CD4-positive, alpha-beta T cell treated with Interleukin-6 at 100 ng/mL for 8 hours (primary cell): ENCODE results near the gene NFKBIB.
A peak's percentile ranks its signal among the peaks of the same experiment; 100 is the strongest.
"Not testable (repeated sequence)": the region's sequence is repeated elsewhere in the genome, so short reads cannot be mapped to it uniquely, and the experiment has no call there.

ENCODE experiments used
- DNase-seq: peaks from one replicate; pipeline ENCODE4 v3.0.0-alpha.2; 2020; ENCODE audit warnings: mixed read lengths, low spot score

The NFKBIB gene

GRCh38 chr19:38928391-38929001 is 28.7 kb downstream of the NFKBIB start:
- DNase-seq = no peak

DNA sequence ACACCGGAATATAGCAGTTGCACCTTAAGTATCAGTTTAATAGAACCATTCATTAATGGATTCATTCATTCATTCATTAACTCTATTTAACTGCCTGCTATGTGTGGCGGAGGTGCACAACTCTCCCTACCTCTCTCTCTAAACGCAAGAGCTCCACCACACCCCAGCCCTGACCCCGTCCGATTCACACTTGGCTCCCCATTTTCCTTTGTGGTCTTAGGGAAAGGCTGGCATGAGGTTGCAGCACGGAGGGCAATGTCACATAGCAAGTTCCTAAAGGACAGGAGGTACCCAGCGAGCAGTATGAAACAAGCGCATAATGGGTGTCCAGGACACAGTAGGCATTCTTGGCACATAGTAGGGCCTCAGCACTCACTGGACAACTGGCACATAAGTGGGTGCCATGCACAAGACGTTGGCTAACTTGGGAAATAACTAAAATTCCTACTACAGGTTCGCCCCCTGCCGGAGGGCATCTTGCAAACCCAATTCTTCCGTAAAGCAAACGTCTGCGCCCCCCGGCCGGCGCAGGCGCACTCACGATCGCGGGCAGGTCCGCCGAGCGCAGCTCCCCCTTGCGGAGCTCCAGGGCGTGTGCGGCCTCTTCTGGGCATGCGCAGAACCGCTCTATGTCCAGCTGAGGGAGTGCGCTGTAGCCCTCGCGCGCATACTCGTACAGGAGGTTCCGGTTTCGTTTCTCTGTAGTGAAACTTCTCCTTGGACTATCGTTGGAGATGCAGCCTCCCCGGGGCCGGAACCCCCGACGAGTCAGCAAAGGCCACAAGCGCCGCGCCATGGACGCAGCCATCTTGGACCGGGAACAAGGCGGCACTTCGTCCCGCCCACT is 30.4 kb downstream of the NFKBIB start, which contains the start of gene SARS2:
Gene SARS2 (minus strand): TSS at position 835 of the 847 bp plus-strand sequence. CDS start 27 bp downstream, at position 808.
- peak; percentile 94 for DNase-seq

GRCh38 chr19:38930776-38931520 is 31.2 kb downstream of the NFKBIB start, which contains the start of gene MRPS12:
Gene MRPS12 (plus strand): TSS chr19:38930944. CDS start chr19:38931295, 351 bp downstream.
- DNase-seq = peak; percentile 99

- DNase-seq = no peak
Measured at GRCh38 chr19:38931521-38931793, 31.7 kb downstream of the NFKBIB start.

GRCh38 chr19:38932425-38933179 is 32.8 kb downstream of the NFKBIB start:
- peak; percentile 37 for DNase-seq

- DNase-seq = no peak
Measured at GRCh38 chr19:38933544-38933943, 33.8 kb downstream of the NFKBIB start.

GRCh38 chr19:38939957-38940356 is 40.2 kb downstream of the NFKBIB start:
- no peak for DNase-seq

GRCh38 chr19:38941466-38941865 is 41.7 kb downstream of the NFKBIB start:
- DNase-seq = not testable (repeated sequence)

- no peak for DNase-seq
Measured at GRCh38 chr19:38941979-38942378, 42.2 kb downstream of the NFKBIB start.

- no peak for DNase-seq
Measured at GRCh38 chr19:38942471-38943181, 42.9 kb downstream of the NFKBIB start.

- DNase-seq = no peak
Measured at GRCh38 chr19:38944981-38945506, 45.3 kb downstream of the NFKBIB start.

DNA sequence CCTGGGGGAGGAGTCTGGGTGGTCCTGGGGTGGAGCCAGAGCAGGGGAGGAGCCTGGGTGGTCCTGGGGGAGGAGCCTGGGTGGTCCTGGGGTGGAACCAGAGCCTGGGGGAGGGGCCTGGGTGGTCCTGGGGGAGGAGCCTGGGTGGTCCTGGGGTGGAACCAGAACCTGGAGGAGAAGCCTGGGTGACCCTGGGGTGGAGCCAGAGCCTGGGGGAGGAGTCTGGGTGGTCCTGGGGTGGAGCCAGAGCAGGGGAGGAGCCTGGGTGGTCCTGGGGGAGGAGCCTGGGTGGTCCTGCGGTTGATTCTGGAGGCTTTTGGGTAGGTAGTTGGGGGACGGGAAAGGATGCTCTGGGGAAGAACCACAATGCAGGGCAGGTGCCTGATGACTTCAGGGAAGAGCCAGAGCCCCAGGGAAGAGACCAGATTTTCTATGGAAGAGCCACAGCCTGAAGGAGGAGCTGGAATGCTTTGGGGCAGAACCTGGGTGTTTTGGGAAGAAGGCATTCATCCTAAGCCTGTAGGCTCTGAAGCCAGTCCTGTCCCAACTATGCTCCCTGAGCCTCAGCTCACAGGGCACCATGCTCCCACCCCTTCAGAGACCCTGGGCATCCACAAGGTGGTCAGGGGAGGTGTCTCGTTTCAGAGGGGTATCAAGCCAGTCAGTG is 45.9 kb downstream of the NFKBIB start:
- no peak for DNase-seq

DNA sequence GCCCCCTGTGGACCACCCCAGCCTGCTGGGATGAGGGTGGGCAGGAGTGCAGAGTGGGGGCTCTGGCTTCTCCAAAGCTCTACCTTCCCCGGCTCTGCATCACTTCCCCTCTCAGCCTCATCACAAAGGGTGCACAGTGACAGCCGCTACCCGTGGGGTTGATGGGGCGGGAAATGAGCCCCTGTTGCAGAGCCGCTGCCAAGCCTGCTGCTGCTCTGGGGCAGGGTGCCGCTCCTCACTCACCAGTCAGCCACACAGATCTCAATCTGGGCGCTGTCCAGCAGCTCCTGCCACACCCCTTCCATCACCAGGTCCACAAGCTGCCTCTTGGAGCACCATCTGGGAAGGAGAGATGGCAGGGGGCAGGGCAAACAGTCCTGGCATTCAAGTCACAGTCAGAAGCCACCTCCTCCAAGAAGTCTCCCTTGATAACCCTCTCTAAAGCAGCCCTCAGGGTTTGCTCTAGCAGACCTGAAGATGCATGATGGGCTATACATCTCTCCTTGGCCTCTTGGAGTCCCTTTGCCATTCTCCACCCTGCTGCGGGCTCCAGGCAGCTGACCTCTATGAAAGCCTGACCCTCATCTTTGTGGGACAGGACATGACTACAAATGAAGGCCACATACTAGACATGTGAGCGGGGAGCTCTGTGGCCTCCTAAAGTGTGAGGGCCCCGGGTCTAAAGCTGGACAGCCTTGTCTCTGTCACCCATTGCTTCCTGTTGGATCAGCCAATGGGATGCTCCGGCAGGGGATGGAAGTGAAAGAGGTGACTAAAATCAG is 46.7 kb downstream of the NFKBIB start:
- no peak for DNase-seq

DNA sequence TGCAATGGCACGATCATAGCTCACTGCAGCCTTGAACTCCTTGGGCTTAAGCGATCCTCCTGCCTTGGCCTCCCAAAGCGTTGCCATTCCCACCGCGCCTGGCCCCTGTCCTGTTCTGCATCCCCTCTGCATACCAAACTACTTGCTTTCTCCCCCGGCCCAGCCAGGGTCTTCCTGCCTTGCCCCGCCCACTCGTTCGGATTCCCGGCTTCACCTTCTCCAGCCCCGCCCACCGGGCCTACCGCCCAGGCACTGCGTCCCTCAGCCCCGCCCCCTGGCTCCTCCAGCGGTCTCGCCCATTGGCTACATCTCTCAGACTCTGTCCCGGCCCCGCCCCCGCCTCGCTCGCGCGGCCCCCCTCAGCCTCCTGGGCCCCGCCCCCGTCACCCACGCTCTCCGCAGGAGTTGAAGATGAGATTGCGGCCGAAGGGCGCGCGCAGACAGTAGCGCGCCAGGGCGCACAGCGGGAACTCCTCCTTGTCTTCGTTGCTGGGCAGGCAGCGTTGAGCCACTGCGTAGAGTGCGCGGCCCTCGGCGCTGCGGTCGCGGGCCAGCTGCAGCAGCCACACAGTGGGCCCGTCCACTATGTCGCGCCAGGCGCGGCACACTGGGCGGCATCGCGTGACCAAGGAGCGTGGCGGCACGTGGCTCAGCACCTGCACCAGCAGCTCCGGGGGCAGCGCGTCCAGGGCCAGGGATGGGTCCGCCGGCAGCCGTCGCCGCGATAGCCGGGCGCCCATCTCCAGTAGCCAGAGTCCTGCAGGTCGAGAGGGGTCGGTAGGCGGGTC is 50.0 kb downstream of the NFKBIB start:
- peak; percentile 82 for DNase-seq

- no peak for DNase-seq
Measured at GRCh38 chr19:38951187-38951586, 51.4 kb downstream of the NFKBIB start.

DNA sequence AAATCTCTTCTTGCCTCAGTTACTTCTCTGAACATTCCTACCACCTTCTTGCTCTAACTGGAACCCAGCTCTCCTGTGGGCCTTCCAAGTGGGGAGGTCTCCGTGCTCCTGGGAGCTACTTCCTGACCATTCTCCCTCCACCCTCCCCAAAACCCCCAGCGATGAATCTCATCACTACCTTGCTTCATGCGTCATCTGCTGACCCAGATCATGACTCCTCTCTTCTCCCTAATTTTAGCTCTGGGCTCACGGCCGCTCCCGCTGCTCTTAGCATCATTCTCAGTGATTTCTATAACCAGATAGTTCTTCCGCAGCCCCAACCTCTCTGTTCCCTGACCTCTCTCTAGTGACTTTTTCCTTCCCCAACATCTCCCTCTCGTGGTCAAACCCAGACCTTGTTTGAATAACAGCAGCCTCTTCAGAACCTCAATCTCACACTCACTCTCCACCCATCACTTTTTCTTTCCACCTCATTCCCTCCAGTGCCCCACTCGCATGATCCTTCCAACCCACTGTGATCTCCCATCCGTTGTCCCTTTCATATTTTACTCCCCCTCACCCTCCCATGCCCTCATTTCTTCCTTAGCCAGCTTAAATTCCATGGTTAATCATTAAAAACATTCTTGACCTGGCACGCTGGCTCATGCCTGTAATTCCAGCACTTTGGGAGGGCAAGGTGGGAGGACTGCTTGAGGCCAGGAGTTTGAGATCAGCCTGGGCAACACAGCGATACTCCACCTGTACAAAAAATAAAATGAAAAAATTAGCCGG is 52.8 kb downstream of the NFKBIB start:
- DNase-seq = peak; percentile 29

DNA sequence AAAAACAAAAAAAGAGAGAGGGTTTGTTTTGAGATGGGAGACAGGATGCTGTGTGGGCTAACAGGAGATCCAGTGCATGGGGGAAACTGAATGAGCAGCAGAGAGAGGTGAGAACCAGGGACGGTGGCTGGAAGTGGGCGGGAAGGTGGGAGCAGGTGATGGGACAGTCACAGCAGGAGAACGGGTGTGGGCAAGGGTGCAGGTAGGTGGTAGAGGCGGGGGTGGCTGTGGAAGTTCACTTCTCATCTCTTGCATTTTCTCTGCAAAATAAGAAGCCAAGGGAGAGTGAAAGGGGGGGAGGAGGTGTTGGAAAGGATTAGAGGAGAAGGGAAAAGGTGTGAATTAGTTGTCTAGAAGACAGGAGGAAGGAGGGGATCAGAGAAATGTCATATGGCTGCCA is 53.9 kb downstream of the NFKBIB start:
- no peak for DNase-seq

GRCh38 chr19:38956264-38956663 is 56.5 kb downstream of the NFKBIB start:
- no peak for DNase-seq
